OCI-LY1 (cell line): ENCODE data around the gene PFKP.

Experiments used
- H2AFZ ChIP-seq: fragments of 200-600 bp; sonication (generic), shearing (Covaris generic); 2 replicates; pipeline ENCODE4 v1.6.0; 2014; ENCODE audit warnings: antibody characterized with exemption, mild to moderate bottlenecking, low read length
- H3F3A ChIP-seq: fragments of 200-600 bp; sonication (generic), shearing (Covaris generic); 2 replicates; pipeline ENCODE4 v1.6.0; 2014; ENCODE audit warnings: mild to moderate bottlenecking, antibody characterized with exemption, low read length, moderate library complexity; ENCODE audit not compliant: insufficient read depth
- H3K27ac ChIP-seq: fragments of 200-600 bp; sonication (generic); 2 replicates; pipeline ENCODE4 v1.5.1; 2014; ENCODE audit warnings: low read length, mixed run types, mild to moderate bottlenecking, low read depth; ENCODE audit not compliant: poor library complexity, severe bottlenecking
- H3K27me3 ChIP-seq: fragments of 200-600 bp; sonication (generic); 2 replicates; pipeline ENCODE4 v1.6.0; 2014; ENCODE audit warnings: antibody characterized with exemption, mild to moderate bottlenecking, low read length, moderate library complexity; ENCODE audit not compliant: insufficient read depth
- H3K36me3 ChIP-seq: fragments of 200-600 bp; sonication (generic); 2 replicates; pipeline ENCODE4 v1.6.1; 2014; ENCODE audit warnings: mild to moderate bottlenecking, antibody characterized with exemption, low read length, moderate library complexity, mixed read lengths; ENCODE audit not compliant: insufficient read depth
- H3K4me1 ChIP-seq: fragments of 200-600 bp; sonication (generic); 2 replicates; pipeline ENCODE4 v1.5.1; 2014; ENCODE audit warnings: mild to moderate bottlenecking, low read length, moderate library complexity; ENCODE audit not compliant: insufficient read depth, severe bottlenecking
- H3K4me2 ChIP-seq: fragments of 200-600 bp; sonication (generic), shearing (Covaris generic); 2 replicates; pipeline ENCODE4 v1.6.1; 2014; ENCODE audit warnings: low read length
- H3K4me3 ChIP-seq: fragments of 200-600 bp; sonication (generic); 2 replicates; pipeline ENCODE4 v1.5.1; 2014; ENCODE audit warnings: low read length, low read depth, mild to moderate bottlenecking, mixed read lengths; ENCODE audit not compliant: poor library complexity, severe bottlenecking
- H3K79me2 ChIP-seq: fragments of 200-600 bp; shearing (Covaris generic); 2 replicates; pipeline ENCODE4 v1.6.1; 2016; ENCODE audit warnings: mixed run types, low read length, mixed read lengths; ENCODE audit not compliant: insufficient read depth
- H3K9ac ChIP-seq: fragments of 200-600 bp; sonication (generic), shearing (Covaris generic); 2 replicates; pipeline ENCODE4 v1.6.1; 2014; ENCODE audit warnings: mild to moderate bottlenecking, low read length, mixed read lengths
- H3K9me2 ChIP-seq: fragments of 200-600 bp; sonication (generic), shearing (Covaris generic); 2 replicates; pipeline ENCODE4 v1.6.1; 2014; ENCODE audit warnings: low read depth, mild to moderate bottlenecking, low read length, mixed read lengths
- H3K9me3 ChIP-seq: fragments of 200-600 bp; shearing (Covaris generic); 2 replicates; pipeline ENCODE4 v1.6.1; 2014; ENCODE audit warnings: low read length, mixed read lengths
- H4K20me1 ChIP-seq: fragments of 200-600 bp; sonication (generic), shearing (Covaris generic); 2 replicates; pipeline ENCODE4 v1.6.0; 2016; ENCODE audit warnings: mild to moderate bottlenecking, low read length; ENCODE audit not compliant: insufficient read depth
- CTCF ChIP-seq: fragments of 200-600 bp; sonication (generic), shearing (Covaris generic); IDR thresholded peaks from 2 replicates; pipeline ENCODE4 v1.5.1; 2017; ENCODE audit warnings: mild to moderate bottlenecking, antibody characterized with exemption, low read length, moderate library complexity, mixed read lengths
- EZH2 ChIP-seq: fragments of 200-600 bp; sonication (generic), shearing (Covaris generic); IDR thresholded peaks from 2 replicates; pipeline ENCODE4 v1.8.0; 2017; ENCODE audit warnings: borderline replicate concordance, mixed run types, mild to moderate bottlenecking, antibody characterized with exemption, low read length, moderate library complexity, mixed read lengths

Gene PFKP

GRCh38 chr10:3108575-3109105 is 41.3 kb downstream of the PFKP start:
- no peaks in the 10 kb centered on the region for H4K20me1 ChIP-seq
- no peak for TF ChIP-seq EZH2
- no peak for TF ChIP-seq CTCF
- H3K9me2 ChIP-seq = no peaks in the 10 kb centered on the region
- H2AFZ ChIP-seq = no peak overlapping the region
- no peak overlapping the region for H3K27ac ChIP-seq
- peaks cover 89% of the 10 kb centered on the region for H3K36me3 ChIP-seq
- H3K4me3 ChIP-seq = no peak overlapping the region
- peaks cover 19% of the 10 kb centered on the region for H3K4me1 ChIP-seq
- H3K9ac ChIP-seq = no peak overlapping the region
- no peaks in the 10 kb centered on the region for H3F3A ChIP-seq
- H3K4me2 ChIP-seq = no peak overlapping the region
- H3K27me3 ChIP-seq = no peaks in the 10 kb centered on the region
- H3K79me2 ChIP-seq = no peaks in the 10 kb centered on the region
- H3K9me3 ChIP-seq = no peaks in the 10 kb centered on the region

- Histone ChIP-seq H3K9ac (no peak overlapping the region), H2AFZ (no peak overlapping the region), H3K36me3 (peaks cover 87% of the 10 kb centered on the region), H3F3A (no peaks in the 10 kb centered on the region), H3K4me1 (peaks cover 19% of the 10 kb centered on the region), H3K79me2 (no peaks in the 10 kb centered on the region), H4K20me1 (no peaks in the 10 kb centered on the region), H3K9me2 (no peaks in the 10 kb centered on the region), H3K27me3 (no peaks in the 10 kb centered on the region), H3K4me2 (no peak overlapping the region), H3K27ac (no peak overlapping the region), H3K9me3 (no peaks in the 10 kb centered on the region), H3K4me3 (no peak overlapping the region)
- no peak for TF ChIP-seq EZH2
- no peak for TF ChIP-seq CTCF
Measured at GRCh38 chr10:3109196-3109595, 41.8 kb downstream of the PFKP start.

- H3K4me1 ChIP-seq = peaks cover 19% of the 10 kb centered on the region
- H3K9ac ChIP-seq = no peak overlapping the region
- no peaks in the 10 kb centered on the region for H3F3A ChIP-seq
- no peaks in the 10 kb centered on the region for H4K20me1 ChIP-seq
- no peak overlapping the region for H3K27ac ChIP-seq
- H3K9me3 ChIP-seq = no peaks in the 10 kb centered on the region
- no peak overlapping the region for H3K4me2 ChIP-seq
- no peaks in the 10 kb centered on the region for H3K9me2 ChIP-seq
- H3K36me3 ChIP-seq = peaks cover 82% of the 10 kb centered on the region
- TF ChIP-seq CTCF (no peak), EZH2 (no peak)
- no peak overlapping the region for H2AFZ ChIP-seq
- H3K4me3 ChIP-seq = no peak overlapping the region
- no peaks in the 10 kb centered on the region for H3K79me2 ChIP-seq
- H3K27me3 ChIP-seq = no peaks in the 10 kb centered on the region
Measured at GRCh38 chr10:3109633-3110032, 42.3 kb downstream of the PFKP start.
